ENCODE data around the gene HIC1. TPM values are rescaled to one million over a fixed set of nuclear protein-coding genes. Genes with fewer than 3 reads are reported as not detected.

Gene HIC1
- total and polyA plus RNA-seq, 9 donors, result 3.9 to 108 (median 60.8) TPM

DNA sequence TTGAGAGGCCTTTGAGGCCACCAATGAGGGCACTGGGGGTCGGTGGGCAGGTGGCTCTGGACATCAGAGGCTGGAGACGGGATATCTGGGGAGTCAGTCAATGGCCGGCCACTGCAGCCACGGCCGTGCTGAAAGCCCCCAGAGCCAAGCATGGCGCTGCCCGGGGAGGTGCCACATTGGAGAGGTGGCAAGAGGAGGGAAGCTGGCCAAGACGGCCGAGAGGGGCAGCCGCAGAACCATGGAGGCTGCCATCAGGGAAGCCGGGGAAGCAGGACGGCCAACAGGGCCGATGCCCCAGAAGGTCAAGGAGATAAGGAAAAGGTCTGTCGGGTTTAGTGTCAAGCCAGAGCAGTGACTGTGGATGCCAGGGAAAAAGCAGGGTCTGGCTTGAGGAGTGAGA, 39.6 kb upstream of the HIC1 start:
- Histone ChIP-seq H3K27ac (no peak overlapping the region), H3K4me3 (no peak overlapping the region), H3K27me3 (no peaks in the 10 kb centered on the region), H3K4me1 (ENCODE audit: insufficient read depth) (peaks cover 5% of the 10 kb centered on the region), H3K9me3 (no peaks in the 10 kb centered on the region), H3K36me3 (no peaks in the 10 kb centered on the region)
- no peak for DNase-seq
- intact Hi-C loops (cut with DNase I), result loop anchor here in 1 of 4 donors (10.0 kb wide), 1 partner anchor 61 kb away; no protein-coding TSS in a partner anchor
- TF ChIP-seq, protein P1, sequence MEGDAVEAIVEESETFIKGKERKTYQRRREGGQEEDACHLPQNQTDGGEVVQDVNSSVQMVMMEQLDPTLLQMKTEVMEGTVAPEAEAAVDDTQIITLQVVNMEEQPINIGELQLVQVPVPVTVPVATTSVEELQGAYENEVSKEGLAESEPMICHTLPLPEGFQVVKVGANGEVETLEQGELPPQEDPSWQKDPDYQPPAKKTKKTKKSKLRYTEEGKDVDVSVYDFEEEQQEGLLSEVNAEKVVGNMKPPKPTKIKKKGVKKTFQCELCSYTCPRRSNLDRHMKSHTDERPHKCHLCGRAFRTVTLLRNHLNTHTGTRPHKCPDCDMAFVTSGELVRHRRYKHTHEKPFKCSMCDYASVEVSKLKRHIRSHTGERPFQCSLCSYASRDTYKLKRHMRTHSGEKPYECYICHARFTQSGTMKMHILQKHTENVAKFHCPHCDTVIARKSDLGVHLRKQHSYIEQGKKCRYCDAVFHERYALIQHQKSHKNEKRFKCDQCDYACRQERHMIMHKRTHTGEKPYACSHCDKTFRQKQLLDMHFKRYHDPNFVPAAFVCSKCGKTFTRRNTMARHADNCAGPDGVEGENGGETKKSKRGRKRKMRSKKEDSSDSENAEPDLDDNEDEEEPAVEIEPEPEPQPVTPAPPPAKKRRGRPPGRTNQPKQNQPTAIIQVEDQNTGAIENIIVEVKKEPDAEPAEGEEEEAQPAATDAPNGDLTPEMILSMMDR (IDR thresholded peaks at IDR 0.05), result no peak
- TF ChIP-seq POLR2A (IDR thresholded peaks at IDR 0.05) (no peak), EP300 (IDR thresholded peaks at IDR 0.05) (no peak)
- WGBS, 3 donors, result 75 to 84% (median 78%) methylated on average over 14 of the region's 14 CpGs

DNA sequence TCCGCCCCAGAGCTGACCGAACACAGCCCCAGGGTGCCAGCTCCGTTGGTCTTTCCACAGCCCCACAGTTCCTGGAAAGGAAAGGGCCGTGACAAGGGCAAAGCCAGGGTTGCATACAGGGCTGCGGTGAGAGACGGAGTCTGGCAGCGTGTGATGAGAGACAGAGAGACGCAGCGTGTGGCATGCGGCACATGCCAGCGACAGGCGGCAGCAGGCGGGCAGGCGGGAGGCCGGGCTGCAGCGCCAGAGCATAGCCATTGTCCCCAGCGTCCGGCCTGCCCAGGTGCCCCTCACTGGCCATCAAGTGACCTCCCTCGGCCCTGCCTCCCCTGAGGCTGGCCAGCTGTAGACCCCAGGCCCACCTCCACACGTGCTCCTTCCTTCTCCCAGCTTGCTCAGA, 38.4 kb upstream of the HIC1 start:
- no peak for DNase-seq
- Histone ChIP-seq H3K36me3 (no peaks in the 10 kb centered on the region), H3K27ac (no peak overlapping the region), H3K4me3 (no peak overlapping the region), H3K9me3 (no peaks in the 10 kb centered on the region), H3K4me1 (ENCODE audit: insufficient read depth) (peaks cover 2% of the 10 kb centered on the region), H3K27me3 (no peaks in the 10 kb centered on the region)
- 88 to 92% (median 89%) methylated on average over 20 of the region's 20 CpGs for WGBS, 3 donors
- intact Hi-C loops (cut with DNase I), result loop anchor here in 1 of 4 donors (10.0 kb wide), 1 partner anchor 62 kb away; no protein-coding TSS in a partner anchor
- TF ChIP-seq, protein P1 (IDR thresholded peaks at IDR 0.05), result no peak
- TF ChIP-seq EP300 (IDR thresholded peaks at IDR 0.05) (no peak), POLR2A (IDR thresholded peaks at IDR 0.05) (no peak)

DNA sequence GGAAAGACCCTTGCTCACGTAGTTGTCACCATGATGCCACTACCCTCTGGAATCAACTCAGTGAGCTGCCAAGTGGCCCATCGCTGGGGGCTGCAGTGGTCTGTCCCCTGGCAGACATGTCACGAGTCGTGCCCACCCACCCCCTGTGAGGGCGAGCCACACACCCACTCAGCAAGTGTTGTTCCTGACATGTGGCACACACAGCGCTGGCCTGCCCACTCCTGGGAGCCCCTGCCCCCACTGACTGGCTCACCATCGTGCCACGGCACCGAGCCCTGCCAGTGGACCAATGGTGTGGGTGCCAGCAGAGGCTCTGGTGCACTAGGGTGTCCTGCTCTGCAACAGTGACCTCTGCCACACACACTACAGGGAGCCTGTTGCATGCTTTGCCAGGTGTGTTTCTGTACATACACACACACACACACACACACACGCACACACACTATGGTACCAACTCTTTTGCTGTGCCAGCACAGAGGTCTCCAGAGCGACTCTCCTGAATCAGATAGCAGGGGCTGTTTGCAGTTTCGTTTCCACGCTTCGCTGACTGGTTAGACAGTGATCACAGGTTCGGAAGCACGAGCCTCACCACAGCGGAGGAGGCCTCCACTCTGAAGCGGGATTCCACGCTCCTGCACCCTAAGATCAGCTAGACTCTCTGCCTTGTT, 37.5 kb upstream of the HIC1 start:
- no peak for DNase-seq
- Histone ChIP-seq H3K4me1 (ENCODE audit: insufficient read depth) (no peaks in the 10 kb centered on the region), H3K27ac (no peak overlapping the region), H3K36me3 (no peaks in the 10 kb centered on the region), H3K27me3 (no peaks in the 10 kb centered on the region), H3K4me3 (no peak overlapping the region), H3K9me3 (no peaks in the 10 kb centered on the region)
- TF ChIP-seq EP300 (IDR thresholded peaks at IDR 0.05), result no peak
- intact Hi-C loops (cut with DNase I), result loop anchor here in 1 of 4 donors (10.0 kb wide), 1 partner anchor 63 kb away; no protein-coding TSS in a partner anchor
- WGBS, 3 donors, result 80 to 84% (median 83%) methylated on average over 15 to 19 of the region's 19 CpGs

DNA sequence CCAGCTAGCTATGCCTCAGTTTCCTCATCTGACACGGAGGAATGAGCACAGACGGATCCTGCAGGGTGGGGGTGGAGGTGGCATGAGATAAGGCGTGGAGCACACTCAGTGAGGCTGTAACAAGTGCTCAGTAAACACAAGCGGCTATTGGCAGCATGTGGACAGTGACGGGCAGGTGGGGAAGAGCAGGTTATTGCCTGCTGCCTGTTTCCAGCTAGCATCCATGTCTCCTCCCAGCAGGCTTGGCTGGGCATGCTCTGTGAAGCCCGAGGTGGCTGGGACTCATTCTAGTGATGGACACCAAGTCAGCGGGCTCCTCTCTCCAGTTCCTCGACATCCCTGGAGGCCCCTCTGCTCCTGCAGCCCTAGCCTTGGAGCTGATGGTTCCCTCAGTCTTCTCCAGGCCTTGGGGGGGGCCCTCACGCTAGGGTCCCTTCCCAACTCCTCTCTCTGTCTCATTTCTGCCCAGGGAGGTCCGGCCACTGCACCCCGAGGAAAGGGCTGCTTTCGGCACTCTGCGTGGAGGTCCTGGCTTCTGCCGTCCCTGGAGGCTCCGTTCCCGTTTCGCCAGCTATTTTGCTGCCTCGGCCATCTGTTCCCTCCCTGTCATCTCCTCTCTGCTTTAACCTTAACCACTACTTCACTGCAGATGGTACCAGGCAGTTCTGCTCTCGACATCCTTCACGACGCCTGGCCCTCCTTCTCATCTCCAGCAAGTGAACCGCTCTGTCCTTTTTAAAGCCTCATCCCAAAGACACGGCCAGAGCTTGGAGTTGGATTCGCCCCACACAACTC, 36.0 kb upstream of the HIC1 start:
- 68 to 73% (median 71%) methylated on average over 24 of the region's 24 CpGs for WGBS, 3 donors
- intact Hi-C loops (cut with DNase I), result loop anchor here in 1 of 4 donors (10.0 kb wide), 1 partner anchor 64 kb away; no protein-coding TSS in a partner anchor
- H3K4me1 ChIP-seq (ENCODE audit: insufficient read depth), result peaks cover 1% of the 10 kb centered on the region
- H3K27me3 ChIP-seq, result no peaks in the 10 kb centered on the region
- no peaks in the 10 kb centered on the region for H3K36me3 ChIP-seq
- H3K4me3 ChIP-seq, result no peak overlapping the region
- no peak overlapping the region for H3K27ac ChIP-seq
- no peak for DNase-seq
- TF ChIP-seq, protein P1 (IDR thresholded peaks at IDR 0.05), result no peak
- no peak for TF ChIP-seq POLR2A (IDR thresholded peaks at IDR 0.05)
- no peaks in the 10 kb centered on the region for H3K9me3 ChIP-seq
